Measurements from ENCODE around the gene IMPA2. TPM values are rescaled to one million over a fixed set of nuclear protein-coding genes. Genes with fewer than 3 reads are reported as not detected.

Gene IMPA2
- total and polyA plus RNA-seq, 3 donors from 2014 or later: 16.6 to 21.3 (median 16.7) TPM

DNA sequence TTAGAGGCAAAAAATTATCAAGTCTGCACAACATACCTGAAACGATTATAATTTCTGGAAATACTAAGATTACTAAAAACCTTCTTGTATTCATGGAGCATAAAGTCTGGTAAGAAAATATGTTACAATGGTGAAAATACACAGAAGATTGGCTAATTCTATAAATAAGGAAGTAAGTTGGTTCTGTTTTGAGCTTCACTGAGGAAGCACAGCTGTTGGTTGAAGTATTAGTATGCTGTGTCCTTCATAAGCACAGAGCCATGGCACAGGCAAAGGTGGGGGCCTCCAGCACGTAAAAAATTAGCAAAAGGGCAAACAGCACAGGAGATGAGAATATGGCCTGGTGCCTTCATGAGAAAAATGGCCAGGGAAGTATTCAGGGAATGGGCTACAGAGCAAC is 72.0 kb downstream of the IMPA2 start:
- TF ChIP-seq POLR2A (IDR thresholded peaks at IDR 0.05): no peak
- TF ChIP-seq, protein P1, sequence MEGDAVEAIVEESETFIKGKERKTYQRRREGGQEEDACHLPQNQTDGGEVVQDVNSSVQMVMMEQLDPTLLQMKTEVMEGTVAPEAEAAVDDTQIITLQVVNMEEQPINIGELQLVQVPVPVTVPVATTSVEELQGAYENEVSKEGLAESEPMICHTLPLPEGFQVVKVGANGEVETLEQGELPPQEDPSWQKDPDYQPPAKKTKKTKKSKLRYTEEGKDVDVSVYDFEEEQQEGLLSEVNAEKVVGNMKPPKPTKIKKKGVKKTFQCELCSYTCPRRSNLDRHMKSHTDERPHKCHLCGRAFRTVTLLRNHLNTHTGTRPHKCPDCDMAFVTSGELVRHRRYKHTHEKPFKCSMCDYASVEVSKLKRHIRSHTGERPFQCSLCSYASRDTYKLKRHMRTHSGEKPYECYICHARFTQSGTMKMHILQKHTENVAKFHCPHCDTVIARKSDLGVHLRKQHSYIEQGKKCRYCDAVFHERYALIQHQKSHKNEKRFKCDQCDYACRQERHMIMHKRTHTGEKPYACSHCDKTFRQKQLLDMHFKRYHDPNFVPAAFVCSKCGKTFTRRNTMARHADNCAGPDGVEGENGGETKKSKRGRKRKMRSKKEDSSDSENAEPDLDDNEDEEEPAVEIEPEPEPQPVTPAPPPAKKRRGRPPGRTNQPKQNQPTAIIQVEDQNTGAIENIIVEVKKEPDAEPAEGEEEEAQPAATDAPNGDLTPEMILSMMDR (IDR thresholded peaks at IDR 0.05): no peak
- H3K36me3 ChIP-seq (ENCODE audit: low read depth, missing control alignments): no peaks in the 10 kb centered on the region
- no peaks in the 10 kb centered on the region for H3K4me1 ChIP-seq
- 53 to 65% methylated on average over 2 of the region's 2 CpGs for WGBS, 2 donors
- DNase-seq: no peak
- intact Hi-C loops (cut with DNase I; ENCODE audit: low total_unique reads): no loop called here
- H3K4me3 ChIP-seq: no peak overlapping the region
- no peak overlapping the region for H3K27ac ChIP-seq
- H3K9me3 ChIP-seq: no peaks in the 10 kb centered on the region
- no peaks in the 10 kb centered on the region for H3K27me3 ChIP-seq

DNA sequence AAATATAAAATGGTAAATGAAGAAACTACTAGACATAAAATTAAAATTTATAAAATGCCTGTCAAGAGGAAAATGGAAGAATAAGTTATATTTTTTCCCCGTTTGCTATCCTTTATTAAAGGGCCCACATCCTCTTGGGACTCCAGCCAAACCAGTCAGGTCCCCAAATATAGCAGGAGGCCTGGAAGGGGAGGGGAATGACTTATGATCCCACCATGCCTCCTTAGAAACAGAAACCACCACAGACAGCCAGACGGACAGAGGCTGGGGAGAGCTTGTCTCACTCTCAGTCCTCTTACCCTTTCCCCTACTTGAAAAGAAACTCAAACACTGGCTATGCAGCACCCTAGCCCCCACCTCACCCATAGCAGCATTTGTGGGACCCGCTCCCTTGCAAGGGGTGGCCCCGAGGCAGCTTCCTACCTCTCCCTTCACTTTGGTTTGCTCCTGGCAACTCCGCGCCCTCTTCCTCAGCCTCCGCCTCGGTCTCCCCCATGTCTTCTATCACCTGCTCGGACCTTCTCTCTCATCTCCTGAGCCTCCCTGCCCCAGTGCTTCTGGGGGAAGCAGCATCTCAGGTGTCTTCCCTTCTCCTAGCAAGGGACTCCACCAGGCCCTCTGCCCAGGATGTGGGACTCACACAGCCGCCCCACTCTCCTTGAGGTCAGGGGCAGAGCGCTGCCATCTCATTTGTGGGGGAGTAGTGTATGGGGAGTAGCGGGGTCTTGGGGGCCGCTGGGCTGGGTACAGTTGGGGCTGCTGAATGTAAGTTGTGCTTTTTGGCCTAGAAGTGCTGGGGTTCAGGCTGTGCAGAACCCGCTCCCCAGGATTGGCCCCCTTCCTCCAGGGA is 75.0 kb downstream of the IMPA2 start:
- no peaks in the 10 kb centered on the region for H3K27me3 ChIP-seq
- intact Hi-C loops (cut with DNase I; ENCODE audit: low total_unique reads): no loop called here
- no peaks in the 10 kb centered on the region for H3K36me3 ChIP-seq (ENCODE audit: low read depth, missing control alignments)
- no peaks in the 10 kb centered on the region for H3K9me3 ChIP-seq
- TF ChIP-seq, protein P1 (IDR thresholded peaks at IDR 0.05): no peak
- no peak for TF ChIP-seq POLR2A (IDR thresholded peaks at IDR 0.05)
- H3K4me3 ChIP-seq: no peak overlapping the region
- no peak overlapping the region for H3K27ac ChIP-seq
- no peaks in the 10 kb centered on the region for H3K4me1 ChIP-seq
- 75 to 90% methylated on average over 13 to 14 of the region's 14 CpGs for whole genome bisulfite sequencing, 2 donors
- DNase-seq: no peak

DNA sequence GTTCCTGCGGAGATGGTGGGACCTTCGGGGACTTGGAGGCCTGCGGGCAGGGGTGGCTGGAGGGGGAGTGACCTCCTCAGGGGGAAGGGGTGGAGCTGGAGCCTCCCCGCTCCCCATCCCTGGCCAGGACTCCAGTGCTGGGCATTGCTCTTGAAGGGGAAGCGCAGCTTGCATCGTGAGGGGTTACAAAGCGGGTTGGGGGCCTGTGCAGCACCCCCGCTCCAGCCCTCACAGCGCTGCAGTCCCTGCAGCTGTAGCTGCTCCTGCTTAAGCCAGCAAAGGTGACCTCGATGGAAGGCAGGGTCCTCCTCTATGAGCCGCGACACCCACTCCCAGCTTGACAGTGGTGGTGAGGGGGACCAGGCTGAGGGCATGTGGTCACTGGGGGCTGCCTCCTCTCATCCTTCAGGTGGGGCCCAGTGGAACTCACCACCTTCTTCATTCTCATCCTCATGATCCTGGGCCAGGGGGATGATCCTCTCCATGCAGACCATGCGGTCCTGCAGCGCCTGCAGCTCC is 75.6 kb downstream of the IMPA2 start:
- no peak overlapping the region for H3K4me3 ChIP-seq

DNA sequence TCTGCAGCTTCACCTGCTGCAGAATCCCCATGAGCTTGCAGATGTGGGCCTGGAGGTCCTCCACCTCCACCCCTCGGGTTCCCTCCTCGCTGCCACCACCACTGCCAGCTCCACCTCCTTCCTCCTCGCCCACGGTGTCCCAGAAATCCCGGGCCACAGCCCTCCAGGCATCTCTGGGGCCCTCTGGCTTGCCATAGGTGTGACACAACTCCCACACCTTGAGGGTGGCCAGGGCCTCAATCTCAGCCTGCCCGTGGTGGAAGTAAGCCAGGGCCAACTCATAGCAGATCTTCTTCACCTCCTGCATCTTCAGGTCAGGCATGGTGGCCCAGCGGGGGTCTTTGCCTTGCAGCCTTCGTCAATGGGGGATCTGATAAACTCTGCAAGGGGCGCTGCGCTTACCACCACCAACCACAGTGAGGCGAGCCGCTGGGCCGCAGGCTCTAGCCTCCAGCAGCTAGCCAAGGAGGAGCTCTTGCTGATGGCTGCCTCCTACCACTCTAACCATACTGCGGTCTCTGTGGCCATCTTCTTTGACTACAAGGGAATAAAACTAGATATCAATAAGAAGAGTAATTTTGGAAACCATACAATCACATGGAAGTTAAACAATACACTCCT is 76.2 kb downstream of the IMPA2 start:
- no peak for TF ChIP-seq POLR2A (IDR thresholded peaks at IDR 0.05)
- TF ChIP-seq, protein P1 (IDR thresholded peaks at IDR 0.05): no peak
- WGBS, 2 donors: 87 to 93% methylated on average over 12 to 14 of the region's 14 CpGs
- Histone ChIP-seq H3K9me3 (no peaks in the 10 kb centered on the region), H3K4me3 (no peak overlapping the region), H3K36me3 (ENCODE audit: low read depth, missing control alignments) (no peaks in the 10 kb centered on the region), H3K27me3 (no peaks in the 10 kb centered on the region), H3K4me1 (no peaks in the 10 kb centered on the region), H3K27ac (no peak overlapping the region)
- intact Hi-C loops (cut with DNase I; ENCODE audit: low total_unique reads): no loop called here
- no peak for DNase-seq

More for the DNA sequence above, 75.6 kb downstream of the IMPA2 start:
- WGBS, 2 donors: 83 to 95% methylated on average over 8 to 14 of the region's 14 CpGs
- DNase-seq: no peak
- Histone ChIP-seq H3K4me1 (no peaks in the 10 kb centered on the region), H3K9me3 (no peaks in the 10 kb centered on the region), H3K27me3 (no peaks in the 10 kb centered on the region), H3K27ac (no peak overlapping the region), H3K36me3 (ENCODE audit: low read depth, missing control alignments) (no peaks in the 10 kb centered on the region)
- intact Hi-C loops (cut with DNase I; ENCODE audit: low total_unique reads): no loop called here
- no peak for TF ChIP-seq POLR2A (IDR thresholded peaks at IDR 0.05)
- TF ChIP-seq, protein P1 (IDR thresholded peaks at IDR 0.05): no peak

Measured in testis (tissue), 3 donors.